ENCODE measurements around the gene ZNF688.
"Not testable (repeated sequence)": the region's sequence is repeated elsewhere in the genome, so short reads cannot be mapped to it uniquely, and the experiment has no call there.

Gene ZNF688

GRCh38 chr16:30557707-30557956 lies 13.9 kb downstream of the ZNF688 start:
- DNase-seq (ENCODE audit: low spot score), result peak; percentile 54

DNA sequence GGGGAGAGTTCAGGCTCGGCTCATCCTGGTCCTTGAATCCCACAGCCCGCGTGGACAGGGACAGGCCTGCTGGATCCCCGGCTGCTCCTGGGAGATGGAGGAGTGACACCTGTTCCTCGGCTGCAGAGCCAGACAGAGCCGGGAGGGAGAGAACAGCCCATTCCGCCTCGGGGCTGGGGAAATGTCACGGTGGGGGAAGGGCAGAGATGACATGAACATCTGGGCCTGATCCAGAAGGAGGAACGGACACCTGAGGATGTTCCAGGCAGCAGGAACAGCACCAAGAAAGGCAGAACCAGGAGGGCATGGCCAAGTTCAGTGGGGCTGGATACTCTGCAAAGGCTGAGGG lies 15.4 kb downstream of the ZNF688 start:
- DNase-seq (ENCODE audit: low spot score), result no peak

DNA sequence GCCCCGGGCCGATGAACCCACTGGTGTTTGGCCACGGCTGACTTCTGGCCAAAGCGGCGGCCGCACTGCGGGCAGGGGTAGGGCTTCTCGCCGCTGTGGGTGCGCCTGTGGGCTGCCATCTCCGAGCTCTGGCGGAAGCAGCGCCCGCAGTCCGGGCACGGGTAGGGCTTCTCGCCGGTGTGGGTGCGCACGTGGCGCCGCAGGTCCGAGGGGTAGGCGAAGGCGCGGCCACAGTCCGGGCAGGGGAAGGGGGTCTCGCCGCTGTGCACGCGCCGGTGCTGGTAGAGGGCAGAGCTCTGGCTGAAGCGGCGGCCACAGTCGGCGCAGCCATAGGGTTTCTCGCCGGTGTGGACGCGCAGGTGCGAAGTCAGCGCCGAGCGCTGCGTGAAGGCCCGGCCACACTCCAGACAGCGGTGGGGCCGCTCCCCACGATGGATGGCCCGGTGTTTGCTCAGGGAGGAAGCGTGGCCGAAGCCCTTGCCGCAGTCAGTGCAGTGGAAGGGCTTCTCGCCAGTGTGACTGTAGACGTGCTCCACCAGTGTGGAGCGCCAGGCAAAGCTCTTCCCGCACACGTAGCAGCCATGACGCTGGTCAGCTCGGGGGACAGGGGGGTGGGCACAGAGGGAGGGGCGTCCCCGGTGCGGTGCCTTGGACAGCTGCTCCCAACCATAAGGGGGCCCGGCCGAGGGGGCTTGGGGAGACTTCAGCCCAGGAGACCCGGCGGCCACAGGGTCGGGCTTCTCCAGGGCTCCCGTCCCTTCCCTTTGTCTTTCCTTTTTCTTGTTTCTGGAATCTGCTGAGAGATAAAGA lies 16.0 kb downstream of the ZNF688 start:
- DNase-seq (ENCODE audit: low spot score), result no peak

GRCh38 chr16:30554557-30555314 lies 16.8 kb downstream of the ZNF688 start:
- no peak for DNase-seq (ENCODE audit: low spot score)

DNA sequence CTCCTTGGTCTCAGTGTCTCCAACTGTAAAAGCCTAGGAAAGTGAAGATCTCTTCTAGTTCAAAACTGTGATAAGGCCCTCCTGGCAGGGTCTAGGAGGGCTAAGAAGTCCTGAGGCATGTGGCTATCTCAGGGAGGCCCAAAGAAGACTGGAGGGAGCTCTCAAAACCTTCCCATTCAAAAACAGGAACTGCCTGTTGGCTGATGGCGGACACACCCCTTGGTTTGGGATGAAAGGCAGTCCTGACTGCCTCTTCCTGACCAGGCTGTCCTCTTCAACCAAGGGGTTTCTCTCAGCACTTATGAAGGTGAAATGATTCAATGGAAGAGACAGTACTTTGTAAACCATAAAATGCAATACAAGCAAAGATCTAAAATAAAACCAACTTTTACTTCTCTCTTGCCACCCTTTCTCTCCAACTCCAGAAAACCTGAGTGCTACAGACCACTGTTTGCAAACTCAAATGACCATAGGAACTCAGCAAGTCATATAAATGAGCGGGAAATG lies 18.1 kb downstream of the ZNF688 start:
- DNase-seq (ENCODE audit: low spot score), result no peak

DNA sequence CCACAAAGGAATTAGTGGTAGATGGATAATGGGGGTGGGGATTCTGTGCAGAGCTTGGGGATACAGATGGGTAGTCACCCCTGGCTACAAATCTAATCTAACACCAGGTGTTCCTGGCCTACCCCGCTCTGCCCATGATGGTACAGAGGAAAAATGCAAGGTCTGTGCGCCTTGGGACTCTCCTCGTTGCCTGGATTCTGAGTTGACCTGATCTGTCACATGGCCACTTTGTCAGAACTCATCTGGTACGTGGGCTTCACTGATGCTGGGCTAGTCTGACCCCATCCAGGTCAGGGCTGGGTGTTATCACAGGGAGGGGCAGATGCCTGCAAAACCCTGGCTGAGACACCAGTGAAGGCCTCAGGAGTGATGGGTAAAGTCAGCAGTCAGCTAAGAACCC lies 18.6 kb downstream of the ZNF688 start:
- no peak for DNase-seq (ENCODE audit: low spot score)

DNA sequence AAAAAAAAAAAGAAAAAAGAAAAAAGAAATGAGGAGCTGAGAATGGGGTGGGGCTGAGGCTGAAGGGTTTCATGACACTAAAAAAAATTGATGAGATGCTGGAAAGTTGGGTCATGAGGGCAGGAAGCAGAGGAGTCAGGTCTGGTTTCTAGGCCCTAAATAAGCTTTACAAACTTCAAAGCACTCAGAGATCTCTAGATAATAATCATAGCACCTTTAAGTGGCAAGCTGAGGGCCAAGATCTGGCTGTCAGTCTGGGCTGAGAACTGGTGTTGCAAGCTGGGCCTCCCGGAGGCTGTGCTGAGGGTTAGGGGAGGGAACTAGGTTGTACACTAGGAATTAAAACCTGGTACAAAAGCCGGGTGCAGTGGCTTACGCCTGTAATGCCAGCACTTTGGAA lies 19.7 kb downstream of the ZNF688 start:
- DNase-seq (ENCODE audit: low spot score), result no peak

DNA sequence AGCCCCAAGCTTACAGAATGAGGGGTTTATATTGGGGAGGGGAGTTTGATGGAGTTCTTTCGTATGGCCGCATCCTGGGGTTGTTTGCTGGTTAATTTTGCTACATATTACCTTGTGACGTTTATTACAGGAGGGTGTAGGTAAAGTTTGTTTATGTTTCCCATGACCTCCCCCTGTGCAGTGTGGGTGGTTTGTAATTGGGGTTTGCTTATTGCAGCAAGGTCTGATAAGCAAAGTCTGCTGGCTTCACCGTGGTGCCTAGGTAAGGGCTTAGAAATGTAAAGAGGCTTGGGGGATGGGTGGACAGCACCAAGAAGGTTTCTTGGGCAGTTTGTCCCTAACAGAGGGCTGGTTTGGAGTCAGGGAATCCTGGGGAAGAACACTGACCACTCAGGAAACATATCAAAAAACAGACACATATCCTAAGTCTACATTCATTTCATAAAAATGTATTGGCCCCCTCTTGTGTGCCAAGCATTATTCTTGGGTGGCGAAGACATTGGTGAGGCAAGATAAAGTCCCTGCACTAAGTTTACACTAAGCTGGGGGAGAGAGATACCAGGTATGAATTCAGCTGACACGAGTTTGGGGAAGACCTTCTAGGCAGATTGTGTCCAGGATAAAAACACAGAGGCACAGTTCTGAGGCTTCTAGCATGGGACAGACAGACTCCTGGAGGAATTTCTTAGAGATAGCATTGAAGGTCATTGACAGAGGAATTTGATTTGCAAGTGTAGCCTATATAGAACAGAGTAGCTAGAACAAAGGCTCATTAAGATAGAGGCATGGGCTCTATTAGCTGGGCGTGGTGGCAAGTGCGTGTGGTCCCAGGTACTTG lies 22.9 kb downstream of the ZNF688 start:
- DNase-seq (ENCODE audit: low spot score), result no peak

- no peak for DNase-seq (ENCODE audit: low spot score)
Observed at GRCh38 chr16:30546115-30546514, 25.4 kb downstream of the ZNF688 start.

DNA sequence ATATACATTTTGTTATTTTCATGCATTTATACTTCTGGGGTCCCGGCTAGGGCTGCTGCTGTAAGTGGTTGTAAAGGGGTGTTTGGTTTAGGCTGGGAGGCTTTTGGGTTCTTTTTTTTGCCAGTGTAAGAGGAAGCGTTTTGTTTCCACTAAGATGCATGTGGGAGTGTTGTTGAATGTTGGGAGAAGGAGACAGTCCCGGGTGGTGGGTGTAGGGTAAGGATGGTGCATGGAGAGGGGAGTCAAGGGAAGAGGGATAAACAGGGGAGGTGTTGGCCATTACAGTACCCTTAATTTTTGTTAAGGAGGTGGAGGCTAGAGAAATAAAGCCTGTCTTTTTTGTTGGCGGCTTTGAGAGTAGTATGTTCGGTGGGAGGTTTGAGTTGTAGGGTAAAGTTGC lies 28.4 kb downstream of the ZNF688 start:
- no peak for DNase-seq (ENCODE audit: low spot score)

GRCh38 chr16:30541502-30542329 lies 29.8 kb downstream of the ZNF688 start:
- no peak for DNase-seq (ENCODE audit: low spot score)

DNA sequence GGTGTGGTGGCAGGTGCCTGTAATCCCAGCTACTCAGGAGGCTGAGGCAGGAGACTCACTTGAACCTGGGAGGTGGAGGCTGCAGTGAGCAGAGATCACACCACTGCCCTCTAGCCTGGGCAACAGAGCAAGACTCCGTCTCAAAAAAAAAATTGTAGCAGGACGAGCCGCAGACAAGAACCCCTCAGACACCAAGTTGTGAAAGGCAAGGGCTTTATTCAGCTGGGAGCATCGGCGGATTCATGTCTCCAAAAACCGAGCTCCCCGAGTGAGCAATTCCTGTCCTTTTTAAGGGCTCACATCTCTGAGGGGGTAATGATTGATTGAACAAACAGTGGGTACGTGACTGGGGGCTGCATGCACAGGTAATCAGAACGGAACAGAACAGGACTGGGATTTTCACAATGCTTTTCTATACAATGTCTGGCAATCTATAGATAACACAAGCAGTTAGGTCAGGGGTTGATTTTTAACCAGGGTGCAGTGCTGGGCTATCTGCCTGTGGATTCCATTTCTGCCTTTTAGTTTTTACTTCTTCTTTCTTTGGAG lies 30.5 kb downstream of the ZNF688 start:
- not testable (repeated sequence) for DNase-seq (ENCODE audit: low spot score)

- DNase-seq (ENCODE audit: low spot score), result not testable (repeated sequence)
Observed at GRCh38 chr16:30539986-30540526, 31.5 kb downstream of the ZNF688 start.

DNA sequence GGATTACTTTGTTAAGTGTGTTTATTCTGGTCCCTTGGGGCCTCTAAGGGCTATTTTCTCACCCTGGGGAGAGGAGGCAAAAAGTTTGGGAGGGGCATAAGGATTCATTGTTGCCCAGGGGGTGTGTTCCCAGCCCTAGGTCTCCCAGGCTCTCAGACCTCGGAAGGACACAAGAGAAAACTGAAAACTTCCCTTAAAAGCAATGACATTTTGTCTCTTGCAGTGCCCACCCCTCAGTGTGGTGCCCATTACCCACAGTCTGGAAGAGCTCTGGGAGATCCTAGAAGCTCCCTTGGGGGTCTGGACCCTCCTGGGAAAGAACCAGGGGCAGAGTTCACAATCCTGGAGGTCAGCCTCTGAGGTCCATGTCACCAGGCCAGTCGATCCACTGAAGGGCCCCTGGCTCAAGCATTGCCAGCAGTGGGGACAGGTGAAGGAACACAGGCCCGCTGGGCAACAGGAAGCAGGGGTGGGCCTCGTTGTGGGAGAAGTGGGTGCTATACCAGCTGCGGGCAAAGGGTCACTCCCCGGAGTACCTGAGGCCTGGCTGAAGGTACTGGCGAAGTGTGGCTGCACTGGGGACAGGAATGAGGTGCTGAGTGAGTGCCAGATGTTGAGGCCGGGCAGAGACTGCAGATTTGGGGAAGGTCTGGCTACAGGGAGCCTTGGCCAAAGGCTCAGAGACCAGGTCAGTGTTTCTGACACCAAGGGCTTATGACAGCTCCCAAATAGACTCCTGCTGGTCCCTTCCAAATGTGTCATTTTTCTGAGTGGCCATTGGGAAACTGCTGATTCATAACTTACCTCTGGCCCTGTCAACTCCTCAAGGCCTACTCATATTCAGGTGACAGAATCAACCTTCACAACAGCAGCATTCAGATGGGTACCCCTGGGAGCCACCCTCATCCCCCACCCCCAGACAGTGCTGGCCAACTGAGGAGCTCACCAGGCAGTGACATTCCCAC lies 32.2 kb downstream of the ZNF688 start:
- DNase-seq (ENCODE audit: low spot score), result no peak

DNA sequence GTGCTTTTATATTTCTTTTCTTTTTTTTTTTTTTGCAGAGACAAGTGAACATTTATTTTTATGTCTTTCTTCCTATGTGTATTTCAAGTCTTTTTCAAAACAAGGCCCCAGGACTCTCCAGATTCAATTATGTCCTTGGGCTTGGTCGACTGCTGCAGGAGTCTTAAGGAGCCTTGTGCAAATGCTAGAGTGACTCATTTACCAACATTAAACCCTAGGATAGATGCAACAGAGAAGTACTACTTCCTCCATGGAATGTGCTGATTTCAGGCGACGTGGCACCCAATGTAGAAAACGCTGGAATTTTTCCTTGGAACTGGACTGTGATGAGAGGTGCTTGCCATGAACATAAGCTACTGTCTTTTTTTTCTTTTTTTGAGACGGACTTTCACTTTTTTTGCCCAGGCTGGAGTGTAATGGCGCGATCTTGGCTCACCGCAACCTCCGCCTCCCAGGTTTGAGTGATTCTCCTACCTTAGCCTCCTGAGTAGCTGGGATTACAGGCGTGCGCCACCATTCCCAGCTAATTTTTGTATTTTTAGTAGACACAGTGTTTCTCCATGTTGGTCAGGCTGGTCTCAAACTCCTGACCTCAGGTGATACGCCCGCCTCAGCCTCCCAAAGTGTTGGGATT lies 35.0 kb downstream of the ZNF688 start:
- not testable (repeated sequence) for DNase-seq (ENCODE audit: low spot score)

GRCh38 chr16:30535777-30536190 lies 35.7 kb downstream of the ZNF688 start:
- peak; percentile 72 for DNase-seq (ENCODE audit: low spot score)

DNA sequence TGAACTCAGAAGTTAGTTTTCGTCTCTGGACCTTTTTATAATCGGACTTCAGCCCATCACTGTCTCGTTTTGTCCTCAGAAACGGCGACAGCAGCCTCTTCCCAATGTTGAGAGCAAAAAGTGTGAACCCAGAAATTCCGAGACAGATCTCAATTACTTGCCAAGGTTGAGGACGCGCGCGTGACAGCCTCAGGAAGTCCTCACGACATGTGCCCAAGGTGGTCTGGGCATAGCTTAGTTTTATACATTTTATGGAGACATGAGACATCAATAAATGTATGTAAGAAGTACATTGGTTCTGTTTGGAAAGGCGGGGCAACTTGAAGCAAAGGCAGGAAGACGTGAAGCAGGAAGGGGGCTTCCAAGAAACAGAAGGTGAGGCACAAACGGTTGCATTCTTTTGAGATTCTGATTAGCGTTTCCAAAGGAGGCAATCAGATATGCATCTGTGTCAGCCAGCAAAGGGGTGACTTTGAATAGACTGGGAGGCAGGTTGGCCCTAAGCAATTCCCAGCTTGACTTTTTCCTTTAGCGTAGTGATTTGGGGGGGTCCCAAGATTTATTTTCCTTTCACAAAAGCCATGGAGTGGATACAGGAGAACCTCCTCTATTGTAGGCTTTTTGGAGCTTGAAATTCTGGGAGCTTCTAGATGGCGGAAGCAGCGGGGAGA lies 36.3 kb downstream of the ZNF688 start:
- DNase-seq (ENCODE audit: low spot score), result no peak

- peak; percentile 93 for DNase-seq (ENCODE audit: low spot score)
Observed at GRCh38 chr16:30534368-30535105, 37.0 kb downstream of the ZNF688 start, which contains the start of gene ZNF747. Gene ZNF747, minus strand, starts transcription at chr16:30534858. Its CDS starts 179 bp downstream, at chr16:30534679.
